ENCODE results near the gene TLR5. TPM values are rescaled to one million over a fixed set of nuclear protein-coding genes. Genes with fewer than 3 reads are reported as not detected.

Gene TLR5
- total RNA-seq, 1 experiment from 2014 or later = 17.3 TPM

- BruUV-seq (replicated peaks) = no TSS peak
- Mint-ChIP-seq H3K9me3 (ENCODE audit: low read depth, unreplicated experiment) (no peaks in the 10 kb centered on the region), H3K27me3 (ENCODE audit: unreplicated experiment) (peaks cover 27% of the 10 kb centered on the region), H3K36me3 (ENCODE audit: insufficient read depth, unreplicated experiment) (no peaks in the 10 kb centered on the region), H3K4me1 (ENCODE audit: low read depth, unreplicated experiment) (no peaks in the 10 kb centered on the region), H3K27ac (ENCODE audit: unreplicated experiment) (no peak overlapping the region), H3K4me3 (ENCODE audit: low read depth, unreplicated experiment) (no peak overlapping the region)
- TF ChIP-seq, protein P1, sequence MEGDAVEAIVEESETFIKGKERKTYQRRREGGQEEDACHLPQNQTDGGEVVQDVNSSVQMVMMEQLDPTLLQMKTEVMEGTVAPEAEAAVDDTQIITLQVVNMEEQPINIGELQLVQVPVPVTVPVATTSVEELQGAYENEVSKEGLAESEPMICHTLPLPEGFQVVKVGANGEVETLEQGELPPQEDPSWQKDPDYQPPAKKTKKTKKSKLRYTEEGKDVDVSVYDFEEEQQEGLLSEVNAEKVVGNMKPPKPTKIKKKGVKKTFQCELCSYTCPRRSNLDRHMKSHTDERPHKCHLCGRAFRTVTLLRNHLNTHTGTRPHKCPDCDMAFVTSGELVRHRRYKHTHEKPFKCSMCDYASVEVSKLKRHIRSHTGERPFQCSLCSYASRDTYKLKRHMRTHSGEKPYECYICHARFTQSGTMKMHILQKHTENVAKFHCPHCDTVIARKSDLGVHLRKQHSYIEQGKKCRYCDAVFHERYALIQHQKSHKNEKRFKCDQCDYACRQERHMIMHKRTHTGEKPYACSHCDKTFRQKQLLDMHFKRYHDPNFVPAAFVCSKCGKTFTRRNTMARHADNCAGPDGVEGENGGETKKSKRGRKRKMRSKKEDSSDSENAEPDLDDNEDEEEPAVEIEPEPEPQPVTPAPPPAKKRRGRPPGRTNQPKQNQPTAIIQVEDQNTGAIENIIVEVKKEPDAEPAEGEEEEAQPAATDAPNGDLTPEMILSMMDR (IDR thresholded peaks at IDR 0.05; ENCODE audit: unreplicated experiment) = no peak
- CTCF ChIA-PET = interaction anchor here (1.3 to 1.4 kb wide), 3 partner anchors 44 to 594 kb away, joined by 6 to 14 read pairs (median 8); no protein-coding TSS in a partner anchor
- intact Hi-C loops (cut with micrococcal nuclease; ENCODE audit: unreplicated experiment) = loop anchor here (10.0 kb wide), 1 partner anchor 444 kb away; no protein-coding TSS in a partner anchor
- DNase-seq = no peak
Observed at GRCh38 chr1:223089250-223089649, 53.8 kb downstream of the TLR5 start.

DNA sequence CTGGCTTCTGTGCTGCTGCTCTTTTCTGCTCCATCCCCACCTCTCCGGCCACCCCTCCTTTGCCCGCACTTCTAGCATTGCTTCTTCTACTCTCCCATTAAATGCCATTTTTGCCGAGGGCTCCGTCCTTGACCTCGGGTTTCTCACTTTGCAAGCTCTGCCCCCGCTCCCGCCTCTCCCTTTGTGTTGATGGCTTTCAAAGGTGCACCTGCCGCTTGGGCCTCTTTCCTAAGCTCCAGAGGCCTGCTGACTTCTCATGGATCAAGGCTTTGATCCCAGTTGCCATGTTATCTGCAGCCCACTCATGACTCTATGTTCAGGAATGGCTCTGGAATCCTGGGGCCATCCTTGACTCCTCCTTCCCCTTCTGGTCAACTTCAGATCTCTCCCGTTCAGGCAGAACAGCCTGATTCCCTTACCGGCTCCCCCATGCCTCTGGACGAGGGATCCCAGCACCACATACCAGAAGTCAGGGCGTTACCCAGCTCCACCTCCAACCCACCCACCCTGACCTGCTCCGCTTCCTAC, 54.3 kb downstream of the TLR5 start:
- no peak overlapping the region for H3K4me3 Mint-ChIP-seq (ENCODE audit: low read depth, unreplicated experiment)
- H3K9me3 Mint-ChIP-seq (ENCODE audit: low read depth, unreplicated experiment) = no peaks in the 10 kb centered on the region
- no peak for DNase-seq
- peaks cover 27% of the 10 kb centered on the region for H3K27me3 Mint-ChIP-seq (ENCODE audit: unreplicated experiment)
- TF ChIP-seq, protein P1 (IDR thresholded peaks at IDR 0.05; ENCODE audit: unreplicated experiment) = no peak
- intact Hi-C loops (cut with micrococcal nuclease; ENCODE audit: unreplicated experiment) = loop anchor here (10.0 kb wide), 1 partner anchor 444 kb away; no protein-coding TSS in a partner anchor
- no peaks in the 10 kb centered on the region for H3K36me3 Mint-ChIP-seq (ENCODE audit: insufficient read depth, unreplicated experiment)
- no TSS peak for BruUV-seq (replicated peaks)
- H3K27ac Mint-ChIP-seq (ENCODE audit: unreplicated experiment) = no peak overlapping the region
- CTCF ChIA-PET = no interaction called here
- H3K4me1 Mint-ChIP-seq (ENCODE audit: low read depth, unreplicated experiment) = no peaks in the 10 kb centered on the region

DNA sequence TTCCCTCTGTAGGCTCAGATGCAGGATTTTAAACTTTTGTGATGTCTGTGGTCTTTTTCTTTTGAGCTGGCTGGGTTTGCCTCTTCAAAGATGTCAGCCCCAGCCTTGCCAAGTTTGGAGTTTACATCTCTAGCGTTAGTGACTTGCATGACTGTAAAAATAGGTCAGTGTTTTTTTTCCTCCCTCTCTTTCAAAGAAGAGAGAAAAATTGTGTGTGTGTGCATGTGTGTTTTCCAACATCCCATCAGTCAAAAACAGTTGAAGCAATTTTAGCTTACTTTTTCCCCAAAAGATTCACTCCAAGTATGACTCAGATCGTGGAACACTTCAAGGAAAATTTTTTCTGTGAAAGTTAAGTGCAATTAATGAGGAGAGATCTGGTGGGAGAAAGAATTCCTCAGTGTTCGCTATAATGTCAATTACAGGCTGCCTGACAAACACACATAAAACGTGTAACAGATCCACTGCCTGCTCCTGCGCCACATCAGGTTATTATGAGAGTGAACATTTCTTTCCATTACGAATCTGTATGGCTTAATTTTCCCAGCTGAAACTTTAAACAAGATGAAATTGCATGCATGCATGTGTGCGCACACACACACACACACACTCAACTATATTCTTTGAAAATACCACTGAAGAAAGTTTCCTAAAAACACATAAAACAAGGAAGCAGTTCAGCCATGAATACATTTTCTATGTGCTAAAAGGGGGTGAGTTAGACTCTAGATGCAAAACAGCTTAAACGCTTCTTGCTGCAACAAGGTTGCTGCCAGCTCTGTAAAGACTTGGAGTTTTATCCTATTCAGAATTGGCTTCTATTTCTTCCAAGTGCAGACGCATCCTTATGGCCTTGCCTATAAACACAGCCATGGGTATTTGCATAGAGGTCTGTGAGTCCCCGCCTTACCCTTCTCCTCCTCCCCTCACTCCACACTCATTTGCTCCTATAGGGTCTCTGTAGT, 55.5 kb downstream of the TLR5 start:
- intact Hi-C loops (cut with micrococcal nuclease; ENCODE audit: unreplicated experiment) = loop anchor here (10.0 kb wide), 1 partner anchor 443 kb away; no protein-coding TSS in a partner anchor

GRCh38 chr1:223084464-223084866, 58.6 kb downstream of the TLR5 start:
- no TSS peak for BruUV-seq (replicated peaks)
- Mint-ChIP-seq H3K4me3 (ENCODE audit: low read depth, unreplicated experiment) (no peak overlapping the region), H3K27ac (ENCODE audit: unreplicated experiment) (no peak overlapping the region), H3K4me1 (ENCODE audit: low read depth, unreplicated experiment) (no peaks in the 10 kb centered on the region), H3K36me3 (ENCODE audit: insufficient read depth, unreplicated experiment) (no peaks in the 10 kb centered on the region), H3K9me3 (ENCODE audit: low read depth, unreplicated experiment) (no peaks in the 10 kb centered on the region), H3K27me3 (ENCODE audit: unreplicated experiment) (peaks cover 20% of the 10 kb centered on the region)
- DNase-seq = no peak
- intact Hi-C loops (cut with micrococcal nuclease; ENCODE audit: unreplicated experiment) = loop anchor here (10.0 kb wide), 1 partner anchor 440 kb away; no protein-coding TSS in a partner anchor
- TF ChIP-seq, protein P1 (IDR thresholded peaks at IDR 0.05; ENCODE audit: unreplicated experiment) = no peak
- CTCF ChIA-PET = no interaction called here

More for the DNA sequence above, 55.5 kb downstream of the TLR5 start:
- peaks cover 27% of the 10 kb centered on the region for H3K27me3 Mint-ChIP-seq (ENCODE audit: unreplicated experiment)
- no TSS peak for BruUV-seq (replicated peaks)
- no peaks in the 10 kb centered on the region for H3K9me3 Mint-ChIP-seq (ENCODE audit: low read depth, unreplicated experiment)
- H3K27ac Mint-ChIP-seq (ENCODE audit: unreplicated experiment) = no peak overlapping the region
- CTCF ChIA-PET = interaction anchor here (0.7 kb wide), 1 partner anchor 36 kb away, joined by 4 read pairs; no protein-coding TSS in a partner anchor
- no peak overlapping the region for H3K4me3 Mint-ChIP-seq (ENCODE audit: low read depth, unreplicated experiment)
- TF ChIP-seq, protein P1 (IDR thresholded peaks at IDR 0.05; ENCODE audit: unreplicated experiment) = no peak
- no peaks in the 10 kb centered on the region for H3K36me3 Mint-ChIP-seq (ENCODE audit: insufficient read depth, unreplicated experiment)
- no peak for DNase-seq
- no peaks in the 10 kb centered on the region for H3K4me1 Mint-ChIP-seq (ENCODE audit: low read depth, unreplicated experiment)
